HG03571 (cell line): ENCODE data around the gene DMD.

Experiments
- ATAC-seq: cut with Tn5 transposase; IDR thresholded peaks from one replicate; pipeline ENCODE4 v1.9.1; 2021; ENCODE audit not compliant: unreplicated experiment

The DMD gene

GRCh38 chrX:31323658-31324057, 1887.7 kb downstream of the DMD start:
- peak; percentile 99 for ATAC-seq

- ATAC-seq = no peak
Observed at GRCh38 chrX:31320740-31321139, 1890.6 kb downstream of the DMD start.

GRCh38 chrX:31319586-31319985, 1891.8 kb downstream of the DMD start:
- ATAC-seq = no peak

GRCh38 chrX:31318866-31319265, 1892.5 kb downstream of the DMD start:
- ATAC-seq = no peak

- no peak for ATAC-seq
Observed at GRCh38 chrX:31316340-31316991, 1894.9 kb downstream of the DMD start.

GRCh38 chrX:31314921-31315320, 1896.4 kb downstream of the DMD start:
- ATAC-seq = no peak

- no peak for ATAC-seq
Observed at GRCh38 chrX:31307952-31308351, 1903.4 kb downstream of the DMD start.

GRCh38 chrX:31302573-31303075, 1908.7 kb downstream of the DMD start:
- no peak for ATAC-seq

GRCh38 chrX:31301941-31302340, 1909.4 kb downstream of the DMD start:
- ATAC-seq = no peak

- ATAC-seq = no peak
Observed at GRCh38 chrX:31301203-31301602, 1910.1 kb downstream of the DMD start.

- ATAC-seq = no peak
Observed at GRCh38 chrX:31298916-31299315, 1912.4 kb downstream of the DMD start.

GRCh38 chrX:31297881-31298280, 1913.5 kb downstream of the DMD start:
- ATAC-seq = no peak

- ATAC-seq = no peak
Observed at GRCh38 chrX:31294475-31294874, 1916.9 kb downstream of the DMD start.

- no peak for ATAC-seq
Observed at GRCh38 chrX:31293409-31293808, 1917.9 kb downstream of the DMD start.

GRCh38 chrX:31291131-31291530, 1920.2 kb downstream of the DMD start:
- ATAC-seq = no peak

- no peak for ATAC-seq
Observed at GRCh38 chrX:31287861-31288260, 1923.5 kb downstream of the DMD start.

GRCh38 chrX:31280580-31280979, 1930.8 kb downstream of the DMD start:
- no peak for ATAC-seq

- no peak for ATAC-seq
Observed at GRCh38 chrX:31279359-31279758, 1932.0 kb downstream of the DMD start.

GRCh38 chrX:31272472-31272775, 1938.9 kb downstream of the DMD start:
- no peak for ATAC-seq

- no peak for ATAC-seq
Observed at GRCh38 chrX:31271615-31272471, 1939.5 kb downstream of the DMD start.

- no peak for ATAC-seq
Observed at GRCh38 chrX:31269914-31270313, 1941.4 kb downstream of the DMD start.

GRCh38 chrX:31268359-31268758, 1943.0 kb downstream of the DMD start:
- ATAC-seq = no peak
